ENCODE measurements around the gene MTR.

GRCh38 chr1:236920286-236920894 is 125.3 kb downstream of the MTR start:
- no peak for TF ChIP-seq CTCF (IDR thresholded peaks at IDR 0.05 in 2 of 3, conservative IDR thresholded peaks at IDR 0.05 in 1 of 3; ENCODE audit: borderline replicate concordance in 1 of 3, insufficient read depth in 1 of 3, low read depth in 2 of 3, low read length in 2 of 3)
- no peak for TF ChIP-seq POLR2A (IDR thresholded peaks at IDR 0.05; ENCODE audit: borderline replicate concordance, extremely low read depth, insufficient read depth, insufficient read length)
- no peak for TF ChIP-seq MAX (IDR thresholded peaks at IDR 0.05)
- no peak for TF ChIP-seq REST (IDR thresholded peaks at IDR 0.05; ENCODE audit: low read depth)
- no peak for TF ChIP-seq SRF (IDR thresholded peaks at IDR 0.05; ENCODE audit: low read depth)
- no peak for TF ChIP-seq SP1 (IDR thresholded peaks at IDR 0.05; ENCODE audit: low read depth)
- no peak for TF ChIP-seq YY1 (IDR thresholded peaks at IDR 0.05; ENCODE audit: extremely low read depth, insufficient replicate concordance, low read depth, low read length)
- TF ChIP-seq CEBPB (IDR thresholded peaks at IDR 0.05; ENCODE audit: low read depth), result no peak

Measured in HCT116 (cell line).